KOPT-K1 (cell line): ENCODE measurements around the gene ENTREP3.

Source experiments
- H3K27ac ChIP-seq: fragments of 200-600 bp; sonication (generic); 2 replicates; pipeline ENCODE4 v1.5.1; 2016; ENCODE audit warnings: antibody characterized with exemption, mild to moderate bottlenecking, low read depth, low read length; ENCODE audit not compliant: poor library complexity, severe bottlenecking
- H3K36me3 ChIP-seq: fragments of 200-600 bp; sonication (generic); 2 replicates; pipeline ENCODE4 v1.5.1; 2017; ENCODE audit warnings: antibody characterized with exemption, mild to moderate bottlenecking, low read length, moderate library complexity; ENCODE audit not compliant: insufficient read depth
- H3K9me3 ChIP-seq: fragments of 200-600 bp; sonication (generic); 2 replicates; pipeline ENCODE4 v1.5.1; 2017; ENCODE audit warnings: antibody characterized with exemption, low read length, mild to moderate bottlenecking; ENCODE audit not compliant: insufficient read depth, poor library complexity, severe bottlenecking

Gene ENTREP3

GRCh38 chr1:155207806-155208540 is 47.3 kb downstream of the ENTREP3 start, which contains the start of gene THBS3:
THBS3 (minus strand) TSS chr1:155207897; CDS start chr1:155207876, 21 bp downstream.
- H3K9me3 ChIP-seq, result no peaks in the 10 kb centered on the region
- H3K36me3 ChIP-seq, result no peaks in the 10 kb centered on the region; the same call in 1 of the 2 replicates
- peak within 1 kb of the TSS; percentile 73 for H3K27ac ChIP-seq

GRCh38 chr1:155206891-155207805 is 48.1 kb downstream of the ENTREP3 start:
- H3K9me3 ChIP-seq, result no peaks in the 10 kb centered on the region
- peak overlapping the region; percentile 11 for H3K27ac ChIP-seq
- H3K36me3 ChIP-seq, result no peaks in the 10 kb centered on the region; the same call in 1 of the 2 replicates

GRCh38 chr1:155205969-155206593 is 49.2 kb downstream of the ENTREP3 start:
- no peaks in the 10 kb centered on the region for H3K36me3 ChIP-seq
- no peak overlapping the region for H3K27ac ChIP-seq
- H3K9me3 ChIP-seq, result no peaks in the 10 kb centered on the region

GRCh38 chr1:155205035-155205434 is 50.2 kb downstream of the ENTREP3 start:
- Histone ChIP-seq H3K27ac (no peak overlapping the region), H3K36me3 (no peaks in the 10 kb centered on the region), H3K9me3 (no peaks in the 10 kb centered on the region)

- Histone ChIP-seq H3K9me3 (no peaks in the 10 kb centered on the region), H3K27ac (no peak overlapping the region), H3K36me3 (no peaks in the 10 kb centered on the region)
These were observed 52.4 kb downstream of the ENTREP3 start for GRCh38 chr1:155202731-155203515.

- Histone ChIP-seq H3K27ac (no peak overlapping the region), H3K9me3 (no peaks in the 10 kb centered on the region), H3K36me3 (no peaks in the 10 kb centered on the region)
These were observed 53.1 kb downstream of the ENTREP3 start for GRCh38 chr1:155202198-155202597.

GRCh38 chr1:155200920-155201319 is 54.4 kb downstream of the ENTREP3 start:
- Histone ChIP-seq H3K36me3 (no peaks in the 10 kb centered on the region), H3K27ac (no peak overlapping the region)

GRCh38 chr1:155199792-155200191 is 55.5 kb downstream of the ENTREP3 start:
- no peak overlapping the region for H3K27ac ChIP-seq
- H3K36me3 ChIP-seq, result no peaks in the 10 kb centered on the region
- H3K9me3 ChIP-seq, result no peaks in the 10 kb centered on the region

More at GRCh38 chr1:155200920-155201319, 54.4 kb downstream of the ENTREP3 start:
- H3K9me3 ChIP-seq, result no peaks in the 10 kb centered on the region

GRCh38 chr1:155198547-155198906 is 56.8 kb downstream of the ENTREP3 start:
- Histone ChIP-seq H3K9me3 (no peaks in the 10 kb centered on the region), H3K27ac (no peak overlapping the region), H3K36me3 (no peaks in the 10 kb centered on the region)

GRCh38 chr1:155197901-155198546 is 57.3 kb downstream of the ENTREP3 start:
- Histone ChIP-seq H3K27ac (no peak overlapping the region), H3K36me3 (no peaks in the 10 kb centered on the region), H3K9me3 (no peaks in the 10 kb centered on the region)
